Measurements from ENCODE around the gene EPC2. TPM values are rescaled to one million over a fixed set of nuclear protein-coding genes. Genes with fewer than 3 reads are reported as not detected.

Gene EPC2
- total RNA-seq, 1 experiment from 2014 or later: 19.6 TPM

- H3K4me2 ChIP-seq (ENCODE audit: low read length): no peak overlapping the region
- intact Hi-C loops (cut with micrococcal nuclease): no loop called here
- no TSS peak for BruUV-seq (replicated peaks)
Observed at GRCh38 chr2:148819019-148819585, 174.6 kb downstream of the EPC2 start.

DNA sequence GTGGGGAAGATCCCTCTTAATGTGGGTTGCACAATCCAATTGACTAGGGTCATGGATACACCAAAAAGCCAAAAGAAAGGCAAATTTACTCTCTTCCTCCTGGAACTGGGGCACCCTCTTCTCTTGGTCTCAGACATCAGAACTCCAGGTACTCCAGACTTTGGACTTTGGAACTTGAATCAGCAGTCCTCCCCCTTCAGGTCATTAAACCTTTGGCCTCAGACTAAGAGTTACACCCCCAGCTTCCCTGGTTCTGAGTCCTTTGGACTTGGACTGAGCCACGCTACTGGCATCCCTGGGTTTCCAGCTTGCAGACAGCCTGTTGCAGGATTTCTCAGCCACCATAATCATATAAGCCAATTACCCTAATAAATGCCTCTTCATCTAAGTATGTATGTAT lies 179.6 kb downstream of the EPC2 start:
- BruUV-seq (replicated peaks): no TSS peak
- no peak for DNase-seq (ENCODE audit: low read depth, low spot score)
- ChIA-PET POLR2A (no interaction called here), RAD21 (ENCODE audit: low non-redundant PET in 1 of 2, low total read pairs in 2 of 2, uncharacterized antibody in 2 of 2, unreplicated experiment in 2 of 2) (no interaction called here), CTCF (no interaction called here)
- no peak overlapping the region for H3K27ac ChIP-seq (ENCODE audit: low read depth, low read length)
- intact Hi-C loops (cut with micrococcal nuclease): no loop called here
- no peaks in the 10 kb centered on the region for H3K36me3 ChIP-seq (ENCODE audit: control insufficient read depth in 1 of 2, insufficient read depth in 2 of 2, low read length in 2 of 2)
- no peak overlapping the region for H3K9ac ChIP-seq (ENCODE audit: low read length)
- ATAC-seq: no peak
- no peak overlapping the region for H2AFZ ChIP-seq (ENCODE audit: low read depth, low read length, poor library complexity, severe bottlenecking)
- H4K20me1 ChIP-seq (ENCODE audit: insufficient read depth): no peaks in the 10 kb centered on the region
- H3K9me3 ChIP-seq (ENCODE audit: control insufficient read depth in 1 of 2, insufficient read depth in 1 of 2, low read depth in 1 of 2, low read length in 2 of 2): no peaks in the 10 kb centered on the region
- no peak overlapping the region for H3K4me3 ChIP-seq (replicated peaks in 1 of 2; ENCODE audit: low read depth in 1 of 2, low read length in 2 of 2)
- no peaks in the 10 kb centered on the region for H3K4me1 ChIP-seq (ENCODE audit: control insufficient read depth in 1 of 2, insufficient read depth in 2 of 2, low read length in 2 of 2)
- H3K9me2 ChIP-seq (ENCODE audit: insufficient read depth): no peaks in the 10 kb centered on the region
- H3K27me3 ChIP-seq (ENCODE audit: insufficient read depth, low read length): no peaks in the 10 kb centered on the region
- no peaks in the 10 kb centered on the region for H3K79me2 ChIP-seq (ENCODE audit: insufficient read depth, low read length)
- no peak overlapping the region for H3K4me2 ChIP-seq (ENCODE audit: low read length)
- TF ChIP-seq SRF (IDR thresholded peaks at IDR 0.05; ENCODE audit: low read depth) (no peak), POLR2AphosphoS5 (IDR thresholded peaks at IDR 0.05; ENCODE audit: low read depth, low read length) (no peak), FOSL1 (IDR thresholded peaks at IDR 0.05; ENCODE audit: low read depth) (no peak), YY1 (IDR thresholded peaks at IDR 0.05; ENCODE audit: extremely low read depth, insufficient replicate concordance, low read depth, low read length) (no peak), CTCF (IDR thresholded peaks at IDR 0.05 in 2 of 3, conservative IDR thresholded peaks at IDR 0.05 in 1 of 3; ENCODE audit: borderline replicate concordance in 1 of 3, insufficient read depth in 1 of 3, low read depth in 2 of 3, low read length in 2 of 3) (no peak), CEBPB (IDR thresholded peaks at IDR 0.05; ENCODE audit: low read depth) (no peak), MAX (IDR thresholded peaks at IDR 0.05) (no peak)
- TF ChIP-seq, protein P1, sequence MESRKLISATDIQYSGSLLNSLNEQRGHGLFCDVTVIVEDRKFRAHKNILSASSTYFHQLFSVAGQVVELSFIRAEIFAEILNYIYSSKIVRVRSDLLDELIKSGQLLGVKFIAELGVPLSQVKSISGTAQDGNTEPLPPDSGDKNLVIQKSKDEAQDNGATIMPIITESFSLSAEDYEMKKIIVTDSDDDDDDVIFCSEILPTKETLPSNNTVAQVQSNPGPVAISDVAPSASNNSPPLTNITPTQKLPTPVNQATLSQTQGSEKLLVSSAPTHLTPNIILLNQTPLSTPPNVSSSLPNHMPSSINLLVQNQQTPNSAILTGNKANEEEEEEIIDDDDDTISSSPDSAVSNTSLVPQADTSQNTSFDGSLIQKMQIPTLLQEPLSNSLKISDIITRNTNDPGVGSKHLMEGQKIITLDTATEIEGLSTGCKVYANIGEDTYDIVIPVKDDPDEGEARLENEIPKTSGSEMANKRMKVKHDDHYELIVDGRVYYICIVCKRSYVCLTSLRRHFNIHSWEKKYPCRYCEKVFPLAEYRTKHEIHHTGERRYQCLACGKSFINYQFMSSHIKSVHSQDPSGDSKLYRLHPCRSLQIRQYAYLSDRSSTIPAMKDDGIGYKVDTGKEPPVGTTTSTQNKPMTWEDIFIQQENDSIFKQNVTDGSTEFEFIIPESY (IDR thresholded peaks at IDR 0.05; ENCODE audit: extremely low read depth, insufficient replicate concordance, low read length): no peak

More at GRCh38 chr2:148819019-148819585, 174.6 kb downstream of the EPC2 start:
- ATAC-seq (no peak), DNase-seq (ENCODE audit: low read depth, low spot score) (no peak)
- Histone ChIP-seq H3K4me3 (replicated peaks in 1 of 2; ENCODE audit: low read depth in 1 of 2, low read length in 2 of 2) (no peak overlapping the region), H3K36me3 (ENCODE audit: control insufficient read depth in 1 of 2, insufficient read depth in 2 of 2, low read length in 2 of 2) (no peaks in the 10 kb centered on the region), H3K4me1 (ENCODE audit: control insufficient read depth in 1 of 2, insufficient read depth in 2 of 2, low read length in 2 of 2) (no peaks in the 10 kb centered on the region; a peak in 2 of 4 replicates), H4K20me1 (ENCODE audit: insufficient read depth) (no peaks in the 10 kb centered on the region), H3K9me2 (ENCODE audit: insufficient read depth) (no peaks in the 10 kb centered on the region), H3K27ac (ENCODE audit: low read depth, low read length) (no peak overlapping the region), H3K79me2 (ENCODE audit: insufficient read depth, low read length) (no peaks in the 10 kb centered on the region), H3K9ac (ENCODE audit: low read length) (no peak overlapping the region), H2AFZ (ENCODE audit: low read depth, low read length, poor library complexity, severe bottlenecking) (no peak overlapping the region), H3K27me3 (ENCODE audit: insufficient read depth, low read length) (no peaks in the 10 kb centered on the region), H3K9me3 (ENCODE audit: control insufficient read depth in 1 of 2, insufficient read depth in 1 of 2, low read depth in 1 of 2, low read length in 2 of 2) (no peaks in the 10 kb centered on the region)
- CTCF ChIA-PET: no interaction called here
- POLR2A ChIA-PET: no interaction called here
- RAD21 ChIA-PET (ENCODE audit: low non-redundant PET in 1 of 2, low total read pairs in 2 of 2, uncharacterized antibody in 2 of 2, unreplicated experiment in 2 of 2): no interaction called here
- TF ChIP-seq SP1 (IDR thresholded peaks at IDR 0.05; ENCODE audit: low read depth): no peak
- TF ChIP-seq CTCF (IDR thresholded peaks at IDR 0.05 in 2 of 3, conservative IDR thresholded peaks at IDR 0.05 in 1 of 3; ENCODE audit: borderline replicate concordance in 1 of 3, insufficient read depth in 1 of 3, low read depth in 2 of 3, low read length in 2 of 3): no peak
- no peak for TF ChIP-seq ZNF274 (IDR thresholded peaks at IDR 0.05; ENCODE audit: low read depth, low read length)

Measured in HCT116 (cell line).